Endothelial cell of umbilical vein (primary cell): Measurements from ENCODE around the gene IGFL1. TPM values are rescaled to one million over a fixed set of nuclear protein-coding genes. Genes with fewer than 3 reads are reported as not detected.

Source experiments
- BruUV-seq: library from RNA; stranded (reverse); fragments of 400-500 nt; replicated peaks from 2 replicates; lab custom pipeline; 2021; lab: Mats Ljungman, UMichigan
- CTCF ChIA-PET: fragments of 300-600, 350-600 bp; sonication (Branson Sonifier 250); formaldehyde crosslinking; loops from one replicate; lab custom pipeline; 2021; ENCODE audit warnings: antibody characterized with exemption, inconsistent platforms; lab: Charles Lee
- POLR2A ChIA-PET: fragments of 300-600, 350-600 bp; sonication (Branson Sonifier 250); formaldehyde crosslinking; loops from one replicate; lab custom pipeline; 2021; ENCODE audit warnings: antibody characterized with exemption, inconsistent platforms; lab: Charles Lee
- DNase-seq: peaks from one replicate; pipeline ENCODE4 v3.0.0-alpha.2; 2011; ENCODE audit warnings: low read depth, low spot score
- FAIRE-seq: peaks from 2 replicates; lab custom pipeline; 2011; peaks lifted over from hg19 to GRCh38; lab: Jason Lieb, UNC
- H2AFZ ChIP-seq: 2 replicates; pipeline ENCODE4 v1.6.0; 2012; ENCODE audit warnings: low read depth, low read length, control low read depth, inconsistent platforms
- H3K27ac ChIP-seq: 2 replicates; pipeline ENCODE4 v1.5.1; 2011; ENCODE audit warnings: low read depth, mild to moderate bottlenecking, control low read depth, low read length, moderate library complexity; ENCODE audit not compliant: insufficient read depth
- H3K27me3 ChIP-seq, 2 experiments: 2 replicates each; pipeline versions ENCODE4 v1.6.0 to v1.6.1; 2011; ENCODE audit warnings: low read length in 2 of 2, mixed read lengths in 1 of 2; ENCODE audit not compliant: control insufficient read depth in 2 of 2, insufficient read depth in 2 of 2
- H3K36me3 ChIP-seq, 2 experiments: 2 replicates in 1 of 2; 3 replicates in 1 of 2; pipeline ENCODE4 v1.5.1; 2011; ENCODE audit warnings: low read length in 2 of 2, mild to moderate bottlenecking in 1 of 2, moderate library complexity in 1 of 2; ENCODE audit not compliant: control insufficient read depth in 2 of 2, insufficient read depth in 2 of 2; ENCODE audit errors: extremely low read depth in 1 of 2
- H3K4me1 ChIP-seq: 3 replicates; pipeline ENCODE4 v1.5.1; 2011; ENCODE audit warnings: mild to moderate bottlenecking, low read length; ENCODE audit not compliant: control insufficient read depth, insufficient read depth; ENCODE audit errors: extremely low read depth
- H3K4me2 ChIP-seq: 2 replicates; pipeline ENCODE4 v1.6.1; 2011; ENCODE audit warnings: low read length, control low read depth, mixed read lengths; ENCODE audit not compliant: insufficient read depth
- H3K4me3 ChIP-seq, 3 experiments: fragments of 200-600 bp in 1 of 3; sonication (generic), shearing (Covaris generic) in 1 of 3; replicated peaks in 1 of 3; 2 replicates each; pipeline ENCODE4 v1.5.1; 2011 to 2016; ENCODE audit warnings: control low read depth in 3 of 3, low read length in 3 of 3, mild to moderate bottlenecking in 2 of 3, inconsistent platforms in 1 of 3, low read depth in 1 of 3, moderate library complexity in 1 of 3; ENCODE audit not compliant: insufficient read depth in 1 of 3
- H3K79me2 ChIP-seq: 2 replicates; pipeline ENCODE4 v1.6.0; 2012; ENCODE audit warnings: low read length, inconsistent platforms; ENCODE audit not compliant: control insufficient read depth, insufficient read depth
- H3K9ac ChIP-seq: replicated peaks from 2 replicates; pipeline ENCODE3; 2011; ENCODE audit warnings: low read length, control low read depth; ENCODE audit not compliant: insufficient read depth; ENCODE audit errors: extremely low read depth
- H3K9me1 ChIP-seq: replicated peaks from 3 replicates; pipeline ENCODE4 v1.6.0; 2011; ENCODE audit warnings: mild to moderate bottlenecking, low read length; ENCODE audit not compliant: control insufficient read depth, insufficient read depth; ENCODE audit errors: extremely low read depth
- H3K9me3 ChIP-seq: replicated peaks from 2 replicates; pipeline ENCODE4 v1.5.1; 2012; ENCODE audit warnings: low read length, inconsistent platforms; ENCODE audit not compliant: control insufficient read depth, insufficient read depth
- H4K20me1 ChIP-seq: replicated peaks from 2 replicates; pipeline ENCODE3; 2011; ENCODE audit warnings: mild to moderate bottlenecking, low read length; ENCODE audit not compliant: control insufficient read depth, insufficient read depth; ENCODE audit errors: extremely low read depth
- CTCF ChIP-seq, 2 donors: IDR thresholded peaks; 1 replicate in 1 of 2; 2 replicates in 1 of 2; pipeline ENCODE4 v1.5.1; 2011; ENCODE audit warnings: low read length in 2 of 2, mild to moderate bottlenecking in 2 of 2, moderate library complexity in 2 of 2, control low read depth in 1 of 2, inconsistent platforms in 1 of 2, low read depth in 1 of 2; ENCODE audit not compliant: insufficient read depth in 1 of 2; ENCODE audit errors: extremely low read depth in 1 of 2
- EZH2 ChIP-seq: IDR thresholded peaks from 2 replicates; pipeline ENCODE4 v1.6.1; 2012; ENCODE audit warnings: borderline replicate concordance, low read depth, mild to moderate bottlenecking, moderate library complexity, low read length, inconsistent platforms; ENCODE audit not compliant: severe bottlenecking
- FOS ChIP-seq: IDR thresholded peaks from 2 replicates; pipeline ENCODE4 v1.6.1; 2011; ENCODE audit warnings: mild to moderate bottlenecking, low read length, moderate library complexity, borderline replicate concordance; ENCODE audit not compliant: insufficient read depth
- JUN ChIP-seq: IDR thresholded peaks from 2 replicates; pipeline ENCODE4 v1.6.1; 2011; ENCODE audit warnings: borderline replicate concordance, low read depth; ENCODE audit not compliant: insufficient read length, insufficient read depth
- MYC ChIP-seq: IDR thresholded peaks from one replicate; pipeline ENCODE4 v1.6.1; 2011; ENCODE audit warnings: mild to moderate bottlenecking, low read depth, low read length
- POLR2AphosphoS5 ChIP-seq: IDR thresholded peaks from 2 replicates; pipeline ENCODE4 v1.6.1; 2012; ENCODE audit warnings: low read depth, mild to moderate bottlenecking, control low read depth, low read length, moderate library complexity; ENCODE audit not compliant: insufficient read depth
- dilution Hi-C: fragments of 300-500 bp; cut with MboI; formaldehyde crosslinking; loops from one replicate; pipeline ENCODE4 v1.15.0; 2019; ENCODE audit warnings: low sequenced_read_pairs; ENCODE audit not compliant: extremely low pct_ligation_motif_present
- intact Hi-C: fragments of 100-400 bp; cut with micrococcal nuclease; formaldehyde crosslinking; loops from one replicate; pipeline ENCODE4 v1.10.0; 2022
- polyA plus RNA-seq, 4 experiments: library from polyadenylated mRNA; depleted of rRNA in 3 of 4; stranded (reverse) in 3 of 4; unstranded in 1 of 4; fragments of >200 nt; gene quantifications; 2 replicates each; pipeline versions ENCODE4 v1.2.1 to v1.2.3, GENCODE V29; 2011 to 2012; ENCODE audit warnings: missing spikeins in 1 of 4
- total RNA-seq: library from RNA; stranded (reverse); gene quantifications from 2 replicates; pipeline ENCODE4 v1.2.3, GENCODE V29; 2021
- TF ChIP-seq, protein P1 (sequence below): IDR thresholded peaks from 2 replicates; pipeline ENCODE4 v1.6.1; 2011; ENCODE audit not compliant: insufficient read depth, insufficient read length

The IGFL1 gene
- total and polyA plus RNA-seq, 2 donors (not counting 3 experiments of a cell fraction or from before 2014, with no cell fraction given) = not detected

GRCh38 chr19:46205183-46205984, 24.2 kb upstream of the IGFL1 start:
- no peak overlapping the region for H2AFZ ChIP-seq
- POLR2A ChIA-PET = no interaction called here
- H3K27ac ChIP-seq = no peak overlapping the region
- peaks cover 5 to 7% of the 10 kb centered on the region in 2 experiments for H3K27me3 ChIP-seq
- no peaks in the 10 kb centered on the region for H3K9me1 ChIP-seq
- H3K4me1 ChIP-seq = no peaks in the 10 kb centered on the region
- H4K20me1 ChIP-seq = no peaks in the 10 kb centered on the region
- dilution Hi-C loops (no loop called here), intact Hi-C loops (no loop called here)
- TF ChIP-seq FOS = no peak
- TF ChIP-seq CTCF (IDR thresholded peaks at IDR 0.05; ENCODE audit: extremely low read depth in 1 of 2, insufficient read depth in 1 of 2, low read depth in 1 of 2, low read length in 2 of 2) = no peak
- no peak for TF ChIP-seq POLR2AphosphoS5
- TF ChIP-seq, protein P1, sequence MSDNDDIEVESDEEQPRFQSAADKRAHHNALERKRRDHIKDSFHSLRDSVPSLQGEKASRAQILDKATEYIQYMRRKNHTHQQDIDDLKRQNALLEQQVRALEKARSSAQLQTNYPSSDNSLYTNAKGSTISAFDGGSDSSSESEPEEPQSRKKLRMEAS = no peak
- no peak for TF ChIP-seq MYC
- TF ChIP-seq EZH2 = no peak
- no peak for TF ChIP-seq JUN
- H3K4me2 ChIP-seq = no peak overlapping the region
- no peak overlapping the region for H3K9ac ChIP-seq
- BruUV-seq = no TSS peak
- CTCF ChIA-PET = interaction anchor here (1.2 to 1.4 kb wide), 2 partner anchors 16 to 177 kb away, joined by 3 read pairs; no protein-coding TSS in a partner anchor
- H3K9me3 ChIP-seq = no peaks in the 10 kb centered on the region
- no peaks in the 10 kb centered on the region for H3K36me3 ChIP-seq
- H3K4me3 ChIP-seq = no peak overlapping the region
- DNase-seq (no peak), FAIRE-seq (no peak)
- H3K79me2 ChIP-seq = no peaks in the 10 kb centered on the region
